Testis (tissue), 3 donors: ENCODE data around the gene ANP32B. TPM values are rescaled to one million over a fixed set of nuclear protein-coding genes. Genes with fewer than 3 reads are reported as not detected.

Experiments
- DNase-seq: peaks from one replicate; pipeline ENCODE4 v3.0.0-alpha.2; 2019
- H3K27ac ChIP-seq, 2 donors: fragments of 200-600 bp; sonication (generic); one replicate each; pipeline ENCODE4 v1.5.1; 2019
- H3K27me3 ChIP-seq: fragments of 200-600 bp; sonication (generic); one replicate; pipeline ENCODE4 v1.5.1; 2019
- H3K36me3 ChIP-seq: fragments of 200-600 bp; sonication (generic); one replicate; pipeline ENCODE4 v1.5.1; 2017; ENCODE audit warnings: low read depth; ENCODE audit errors: missing control alignments
- H3K4me1 ChIP-seq: fragments of 200-600 bp; sonication (generic); one replicate; pipeline ENCODE4 v1.5.1; 2019
- H3K4me3 ChIP-seq, 2 donors: fragments of 200-600 bp; sonication (generic); one replicate each; pipeline ENCODE4 v1.5.1; 2017 to 2019
- H3K9me3 ChIP-seq: fragments of 200-600 bp; sonication (generic); one replicate; pipeline ENCODE4 v1.5.1; 2017
- POLR2A ChIP-seq: fragments of 450-650 bp; IDR thresholded peaks from one replicate; pipeline ENCODE4 v1.6.1; 2017; ENCODE audit warnings: antibody characterized with exemption, mild to moderate bottlenecking, moderate library complexity
- WGBS, 2 donors: methylation state at CpG; one replicate each; pipeline ENCODE4 v1.1.5; 2018; 5-methylcytosine and 5-hydroxymethylcytosine counted together
- intact Hi-C: fragments of 100-400 bp; cut with DNase I; formaldehyde crosslinking; loops from one replicate; pipeline ENCODE4 v1.15.1; 2023; ENCODE audit warnings: low total_unique reads
- polyA plus RNA-seq: library from polyadenylated mRNA; stranded (reverse); fragments of 350-450 nt; fragmentation: Illumina TruSeq; extraction: RNeasy Lipid Tissue Mini Kit (QIAGEN cat#74804); gene quantifications from one replicate; pipeline ENCODE4 v1.2.3, GENCODE V29; 2014; ENCODE audit warnings: low read depth, low replicate concordance; ENCODE audit not compliant: insufficient read depth
- total RNA-seq, 2 donors: library from RNA; depleted of rRNA; stranded (reverse); fragments of >200 nt; gene quantifications; one replicate each; pipeline ENCODE4 v1.2.3, GENCODE V29; 2016
- TF ChIP-seq, protein P1 (sequence below), 3 experiments: fragments of 450-650 bp in 2 of 3; fragments of 200-600 bp in 1 of 3; sonication (generic) in 1 of 3; IDR thresholded peaks; one replicate each; pipeline ENCODE4 v1.5.1; 2016 to 2019; ENCODE audit warnings: antibody characterized with exemption in 3 of 3, mild to moderate bottlenecking in 2 of 3, moderate library complexity in 1 of 3

The ANP32B gene
- total and polyA plus RNA-seq, 3 donors from 2014 or later, result 33.8 to 89.6 (median 54.3) TPM

DNA sequence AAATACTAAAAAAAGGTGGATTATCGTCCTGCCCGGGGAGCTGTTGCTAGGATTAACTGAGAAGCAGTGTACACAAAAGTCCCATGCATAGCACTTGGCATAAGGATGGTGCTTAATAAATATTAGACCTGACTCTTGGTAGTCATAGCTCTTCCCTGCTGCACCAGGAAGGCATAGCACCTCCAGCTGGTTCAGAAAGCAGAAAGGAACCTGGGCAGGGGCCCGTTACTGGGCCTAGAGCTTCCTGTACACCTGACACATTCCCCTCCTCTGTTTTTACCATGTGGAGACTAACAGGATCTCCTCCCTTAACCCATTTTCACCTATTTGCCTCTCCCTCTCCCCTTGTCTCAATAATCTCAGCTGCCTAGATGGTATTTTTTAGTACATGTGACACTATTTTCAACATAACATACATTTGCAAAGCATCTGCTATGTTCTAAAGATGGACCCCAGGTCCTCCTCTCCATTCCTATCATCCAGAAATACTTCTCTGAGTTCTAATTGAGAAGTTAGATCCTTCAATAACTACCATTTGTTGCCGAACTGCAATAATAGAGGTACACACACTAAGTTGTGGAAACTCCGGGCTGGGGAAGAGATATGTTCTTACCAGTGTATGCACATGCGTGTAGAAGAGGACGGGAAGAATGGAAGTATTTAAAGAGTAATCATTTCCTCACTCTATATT lies 3.2 kb upstream of the ANP32B start:
- Histone ChIP-seq H3K27ac (no peak overlapping the region), H3K36me3 (no peaks in the 10 kb centered on the region), H3K4me3 (no peak overlapping the region), H3K27me3 (no peaks in the 10 kb centered on the region), H3K4me1 (peaks cover 15% of the 10 kb centered on the region), H3K9me3 (no peaks in the 10 kb centered on the region)
- intact Hi-C loops, result no loop called here
- no peak for TF ChIP-seq POLR2A
- TF ChIP-seq, protein P1, sequence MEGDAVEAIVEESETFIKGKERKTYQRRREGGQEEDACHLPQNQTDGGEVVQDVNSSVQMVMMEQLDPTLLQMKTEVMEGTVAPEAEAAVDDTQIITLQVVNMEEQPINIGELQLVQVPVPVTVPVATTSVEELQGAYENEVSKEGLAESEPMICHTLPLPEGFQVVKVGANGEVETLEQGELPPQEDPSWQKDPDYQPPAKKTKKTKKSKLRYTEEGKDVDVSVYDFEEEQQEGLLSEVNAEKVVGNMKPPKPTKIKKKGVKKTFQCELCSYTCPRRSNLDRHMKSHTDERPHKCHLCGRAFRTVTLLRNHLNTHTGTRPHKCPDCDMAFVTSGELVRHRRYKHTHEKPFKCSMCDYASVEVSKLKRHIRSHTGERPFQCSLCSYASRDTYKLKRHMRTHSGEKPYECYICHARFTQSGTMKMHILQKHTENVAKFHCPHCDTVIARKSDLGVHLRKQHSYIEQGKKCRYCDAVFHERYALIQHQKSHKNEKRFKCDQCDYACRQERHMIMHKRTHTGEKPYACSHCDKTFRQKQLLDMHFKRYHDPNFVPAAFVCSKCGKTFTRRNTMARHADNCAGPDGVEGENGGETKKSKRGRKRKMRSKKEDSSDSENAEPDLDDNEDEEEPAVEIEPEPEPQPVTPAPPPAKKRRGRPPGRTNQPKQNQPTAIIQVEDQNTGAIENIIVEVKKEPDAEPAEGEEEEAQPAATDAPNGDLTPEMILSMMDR (IDR thresholded peaks at IDR 0.05), result no peak
- WGBS, 2 donors, result 75 to 79% methylated on average over 7 of the region's 7 CpGs
- no peak for DNase-seq

GRCh38 chr9:97980479-97980803 lies 2.7 kb upstream of the ANP32B start:
- no peak overlapping the region for H3K27ac ChIP-seq
- WGBS, 2 donors, result 37 to 47% methylated on average over 4 of the region's 4 CpGs
- intact Hi-C loops, result no loop called here
- H3K27me3 ChIP-seq, result no peaks in the 10 kb centered on the region
- peaks cover 15% of the 10 kb centered on the region for H3K4me1 ChIP-seq
- H3K9me3 ChIP-seq, result no peaks in the 10 kb centered on the region
- no peaks in the 10 kb centered on the region for H3K36me3 ChIP-seq
- H3K4me3 ChIP-seq, result no peak overlapping the region
- DNase-seq, result peak; percentile 46
- TF ChIP-seq, protein P1 (IDR thresholded peaks at IDR 0.05), result no peak

DNA sequence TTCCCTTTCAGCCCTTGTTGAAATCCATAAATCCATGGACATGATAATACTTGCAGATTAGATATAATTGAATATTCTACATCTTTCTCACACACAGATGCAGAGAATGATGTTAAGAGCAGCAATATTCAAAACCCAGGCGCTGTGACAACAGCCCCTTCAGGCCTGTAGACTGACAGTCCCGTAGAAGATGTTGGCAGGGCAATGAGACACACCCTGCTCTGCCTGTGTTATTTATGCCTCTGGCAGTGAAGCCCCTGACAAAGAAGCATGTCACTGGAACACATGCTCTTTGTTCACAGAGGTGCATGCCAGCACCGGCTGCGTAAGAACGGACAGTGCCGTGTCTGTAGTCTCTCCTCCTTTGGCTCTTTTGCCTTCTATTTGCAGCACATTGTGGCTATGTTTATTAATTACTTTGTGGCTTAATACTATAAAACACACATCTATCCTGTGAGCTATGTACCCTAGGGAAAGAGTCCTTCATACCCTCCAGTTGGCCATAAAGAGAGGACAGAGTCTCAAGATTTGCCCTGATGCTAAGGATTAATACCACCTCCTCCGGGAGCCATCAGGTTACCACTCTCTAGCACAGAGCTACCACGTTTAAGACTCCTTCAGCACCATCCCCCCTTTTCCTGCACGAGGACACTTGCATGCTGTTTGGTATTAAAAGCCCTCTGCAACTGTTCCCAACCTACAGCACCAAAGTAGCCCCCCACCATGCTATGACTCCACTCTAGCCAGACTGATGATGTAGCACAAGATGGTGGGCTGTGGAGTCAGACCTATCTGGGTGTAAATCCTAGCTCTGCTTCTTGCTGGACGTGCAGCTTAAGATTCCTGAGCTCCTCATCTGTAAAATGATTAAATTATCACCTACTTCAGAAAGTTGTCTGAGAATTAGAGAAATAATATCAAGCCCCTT lies 2.0 kb upstream of the ANP32B start:
- TF ChIP-seq, protein P1 (IDR thresholded peaks at IDR 0.05), result no peak
- no peak for TF ChIP-seq POLR2A
- intact Hi-C loops, result no loop called here

DNA sequence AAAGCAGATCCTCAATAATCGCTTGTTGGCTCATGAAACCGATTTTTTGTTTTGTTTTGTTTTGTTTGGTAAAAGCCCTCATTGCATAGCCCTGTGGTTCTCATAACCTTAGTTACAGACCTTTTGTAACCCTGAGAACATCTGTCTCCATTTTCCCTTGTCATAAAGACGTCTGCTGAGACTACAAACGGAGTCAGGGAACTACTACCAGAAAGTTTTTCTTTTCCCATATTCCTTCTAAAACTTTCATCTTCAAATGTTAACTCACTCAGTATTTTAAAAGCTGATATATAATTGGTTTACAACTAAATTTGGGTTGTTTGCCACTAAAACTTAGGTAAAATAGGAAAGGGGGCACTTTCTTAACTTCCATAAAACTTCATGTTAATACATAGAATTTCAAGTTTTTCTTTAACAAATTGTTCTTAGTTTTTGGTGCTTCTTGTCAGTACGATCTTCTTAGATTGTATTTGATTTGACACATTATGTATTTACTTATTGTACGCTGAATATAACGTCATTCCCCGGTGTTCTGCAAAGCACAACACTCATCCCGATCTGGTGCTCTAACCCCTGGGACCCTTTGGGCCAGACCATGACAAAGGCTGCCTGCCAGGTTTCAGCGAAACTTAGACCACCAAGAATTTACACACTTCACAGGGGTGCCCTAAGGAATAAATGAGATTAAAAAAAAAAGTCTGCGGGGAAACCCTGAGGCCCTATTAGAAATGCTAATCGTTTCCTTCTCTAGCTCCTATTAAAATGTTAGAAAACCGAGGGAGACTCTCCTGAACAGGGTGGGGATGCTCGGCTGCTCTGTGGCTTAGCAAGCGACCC lies 1.1 kb upstream of the ANP32B start:
- peak overlapping the region; percentile 99 for H3K4me3 ChIP-seq
- H3K9me3 ChIP-seq, result no peaks in the 10 kb centered on the region
- no peaks in the 10 kb centered on the region for H3K36me3 ChIP-seq
- intact Hi-C loops, result no loop called here
- H3K4me1 ChIP-seq, result peaks cover 15% of the 10 kb centered on the region
- TF ChIP-seq, protein P1 (IDR thresholded peaks at IDR 0.05), result no peak
- no peak for TF ChIP-seq POLR2A
- H3K27ac ChIP-seq, result peak overlapping the region; percentile 32 to 99
- 33% methylated on average over 14 to 15 of the region's 15 CpGs for WGBS, 2 donors
- no peaks in the 10 kb centered on the region for H3K27me3 ChIP-seq
- no peak for DNase-seq

More for the DNA sequence above, 2.0 kb upstream of the ANP32B start:
- no peaks in the 10 kb centered on the region for H3K27me3 ChIP-seq
- no peak overlapping the region for H3K27ac ChIP-seq
- no peaks in the 10 kb centered on the region for H3K9me3 ChIP-seq
- 21 to 32% methylated on average over 10 of the region's 10 CpGs for WGBS, 2 donors
- no peak overlapping the region for H3K4me3 ChIP-seq
- peaks cover 15% of the 10 kb centered on the region for H3K4me1 ChIP-seq
- no peaks in the 10 kb centered on the region for H3K36me3 ChIP-seq
- peak; percentile 51 for DNase-seq
